Ishikawa (cell line): ENCODE results near the gene ATP2C2.

Experiments used
- CEBPB ChIP-seq: IDR thresholded peaks from 2 replicates; pipeline ENCODE4 v1.6.1; 2012
- CREB1 ChIP-seq: IDR thresholded peaks from 2 replicates; pipeline ENCODE4 v1.6.1; 2012; ENCODE audit warnings: low read depth
- EGR1 ChIP-seq: IDR thresholded peaks from 2 replicates; pipeline ENCODE4 v1.6.1; 2012
- EP300 ChIP-seq: IDR thresholded peaks from 2 replicates; pipeline ENCODE4 v1.6.1; 2012; ENCODE audit warnings: borderline replicate concordance
- FOXM1 ChIP-seq: IDR thresholded peaks from 2 replicates; pipeline ENCODE4 v1.6.1; 2012; ENCODE audit warnings: low read depth, borderline replicate concordance
- NFIC ChIP-seq: IDR thresholded peaks from 2 replicates; pipeline ENCODE4 v1.6.1; 2012
- RAD21 ChIP-seq: IDR thresholded peaks from 2 replicates; pipeline ENCODE4 v1.6.1; 2012; ENCODE audit warnings: low read depth
- TAF1 ChIP-seq: IDR thresholded peaks from 2 replicates; pipeline ENCODE4 v1.6.1; 2012; ENCODE audit warnings: low read depth, mild to moderate bottlenecking
- TCF12 ChIP-seq: IDR thresholded peaks from 2 replicates; pipeline ENCODE4 v1.6.1; 2012; ENCODE audit warnings: low read depth
- TEAD4 ChIP-seq: IDR thresholded peaks from 2 replicates; pipeline ENCODE4 v1.6.1; 2012
- USF1 ChIP-seq: IDR thresholded peaks from 2 replicates; pipeline ENCODE4 v1.6.1; 2012
- YY1 ChIP-seq: IDR thresholded peaks from 2 replicates; pipeline ENCODE4 v1.6.1; 2012; ENCODE audit warnings: low read depth
- ZBTB7A ChIP-seq: IDR thresholded peaks from 2 replicates; pipeline ENCODE4 v1.6.1; 2012; ENCODE audit warnings: low read depth
- TF ChIP-seq, protein P1 (sequence below): IDR thresholded peaks from 2 replicates; pipeline ENCODE4 v1.6.1; 2012; ENCODE audit warnings: low read depth, mild to moderate bottlenecking
- TF ChIP-seq, protein P2 (sequence below): IDR thresholded peaks from 2 replicates; pipeline ENCODE4 v1.6.1; 2012

Gene ATP2C2

DNA sequence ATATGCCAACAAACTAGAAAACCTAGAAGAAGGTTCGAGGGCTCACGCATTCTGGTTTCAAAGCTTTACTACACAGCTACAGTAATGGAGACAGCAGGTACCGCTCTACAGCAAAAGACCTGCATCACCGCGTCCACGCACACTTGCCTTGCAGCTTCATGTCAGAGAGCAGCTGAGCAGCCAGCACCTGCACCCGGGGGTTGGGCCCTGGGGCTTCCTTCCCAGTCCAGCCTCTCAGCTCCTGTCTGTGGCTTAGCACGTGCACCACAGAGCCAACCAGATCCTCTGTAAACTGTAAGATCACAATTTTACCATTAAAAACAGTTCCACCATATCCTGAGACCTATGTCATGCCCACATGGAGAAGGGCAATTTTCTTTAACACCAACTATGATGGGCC is 120.8 kb downstream of the ATP2C2 start:
- TF ChIP-seq TCF12 (no peak), RAD21 (no peak), YY1 (no peak), FOXM1 (no peak), NFIC (no peak), USF1 (no peak), ZBTB7A (no peak), EGR1 (no peak), CEBPB (no peak), CREB1 (no peak), TAF1 (no peak), TEAD4 (no peak), EP300 (no peak)
- TF ChIP-seq, protein P1, sequence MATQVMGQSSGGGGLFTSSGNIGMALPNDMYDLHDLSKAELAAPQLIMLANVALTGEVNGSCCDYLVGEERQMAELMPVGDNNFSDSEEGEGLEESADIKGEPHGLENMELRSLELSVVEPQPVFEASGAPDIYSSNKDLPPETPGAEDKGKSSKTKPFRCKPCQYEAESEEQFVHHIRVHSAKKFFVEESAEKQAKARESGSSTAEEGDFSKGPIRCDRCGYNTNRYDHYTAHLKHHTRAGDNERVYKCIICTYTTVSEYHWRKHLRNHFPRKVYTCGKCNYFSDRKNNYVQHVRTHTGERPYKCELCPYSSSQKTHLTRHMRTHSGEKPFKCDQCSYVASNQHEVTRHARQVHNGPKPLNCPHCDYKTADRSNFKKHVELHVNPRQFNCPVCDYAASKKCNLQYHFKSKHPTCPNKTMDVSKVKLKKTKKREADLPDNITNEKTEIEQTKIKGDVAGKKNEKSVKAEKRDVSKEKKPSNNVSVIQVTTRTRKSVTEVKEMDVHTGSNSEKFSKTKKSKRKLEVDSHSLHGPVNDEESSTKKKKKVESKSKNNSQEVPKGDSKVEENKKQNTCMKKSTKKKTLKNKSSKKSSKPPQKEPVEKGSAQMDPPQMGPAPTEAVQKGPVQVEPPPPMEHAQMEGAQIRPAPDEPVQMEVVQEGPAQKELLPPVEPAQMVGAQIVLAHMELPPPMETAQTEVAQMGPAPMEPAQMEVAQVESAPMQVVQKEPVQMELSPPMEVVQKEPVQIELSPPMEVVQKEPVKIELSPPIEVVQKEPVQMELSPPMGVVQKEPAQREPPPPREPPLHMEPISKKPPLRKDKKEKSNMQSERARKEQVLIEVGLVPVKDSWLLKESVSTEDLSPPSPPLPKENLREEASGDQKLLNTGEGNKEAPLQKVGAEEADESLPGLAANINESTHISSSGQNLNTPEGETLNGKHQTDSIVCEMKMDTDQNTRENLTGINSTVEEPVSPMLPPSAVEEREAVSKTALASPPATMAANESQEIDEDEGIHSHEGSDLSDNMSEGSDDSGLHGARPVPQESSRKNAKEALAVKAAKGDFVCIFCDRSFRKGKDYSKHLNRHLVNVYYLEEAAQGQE: no peak
- TF ChIP-seq, protein P2, sequence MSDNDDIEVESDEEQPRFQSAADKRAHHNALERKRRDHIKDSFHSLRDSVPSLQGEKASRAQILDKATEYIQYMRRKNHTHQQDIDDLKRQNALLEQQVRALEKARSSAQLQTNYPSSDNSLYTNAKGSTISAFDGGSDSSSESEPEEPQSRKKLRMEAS: no peak

- TF ChIP-seq, protein P2: no peak
- TF ChIP-seq FOXM1 (no peak), CREB1 (no peak), EP300 (no peak), ZBTB7A (no peak), YY1 (no peak), TEAD4 (no peak), TAF1 (no peak), NFIC (no peak)
- TF ChIP-seq, protein P1: no peak
These were observed 127.2 kb downstream of the ATP2C2 start for GRCh38 chr16:84495506-84495905.

DNA sequence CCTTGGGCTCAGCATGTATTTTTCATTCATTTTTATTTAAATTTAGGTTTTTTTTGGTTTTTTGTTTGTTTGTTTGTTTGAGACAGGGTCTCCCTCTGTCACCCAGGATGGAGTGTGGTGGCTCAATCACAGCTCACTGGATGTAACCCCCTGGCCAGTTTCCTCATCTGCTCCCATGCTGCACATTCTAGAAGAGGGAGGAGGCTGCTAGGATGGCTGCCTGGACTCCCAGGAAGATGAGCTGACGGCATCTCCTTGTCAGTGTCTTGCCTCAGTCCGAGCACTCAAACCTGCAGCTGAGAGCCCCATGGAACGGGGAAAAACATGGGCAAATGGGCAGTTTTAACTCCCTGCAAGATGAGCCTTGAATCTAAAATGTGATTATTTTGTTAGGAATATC is 128.7 kb downstream of the ATP2C2 start:
- no peak for TF ChIP-seq FOXM1
- no peak for TF ChIP-seq RAD21
- TF ChIP-seq USF1: no peak
- TF ChIP-seq CREB1: no peak
- no peak for TF ChIP-seq TCF12
- TF ChIP-seq NFIC: no peak
- TF ChIP-seq YY1: no peak
- TF ChIP-seq EGR1: no peak
- no peak for TF ChIP-seq EP300
- no peak for TF ChIP-seq ZBTB7A

GRCh38 chr16:84497418-84498222 is 129.3 kb downstream of the ATP2C2 start:
- TF ChIP-seq, protein P1: no peak
- no peak for TF ChIP-seq TAF1
- TF ChIP-seq CREB1: no peak
- TF ChIP-seq TEAD4: no peak
- TF ChIP-seq ZBTB7A: no peak
- TF ChIP-seq CEBPB: no peak
- TF ChIP-seq EGR1: no peak
